Panc1 (cell line): ENCODE data around the gene PCCA.

Experiments used
- CTCF ChIP-seq: fragments of 450-650 bp; IDR thresholded peaks from 2 replicates; pipeline ENCODE4 v1.5.1; 2017; ENCODE audit warnings: mild to moderate bottlenecking
- POLR2AphosphoS5 ChIP-seq: IDR thresholded peaks from 2 replicates; pipeline ENCODE4 v1.6.1; 2012; ENCODE audit warnings: mild to moderate bottlenecking, low read depth, low read length, moderate library complexity
- SIN3A ChIP-seq: IDR thresholded peaks from 2 replicates; pipeline ENCODE4 v1.6.1; 2012; ENCODE audit warnings: low read depth, mild to moderate bottlenecking, low read length, moderate library complexity, borderline replicate concordance; ENCODE audit not compliant: insufficient read depth
- TF ChIP-seq, protein P1 (sequence below), 2 experiments: IDR thresholded peaks; 2 replicates each; pipeline ENCODE4 v1.6.1; 2011 to 2012; ENCODE audit warnings: low read depth in 2 of 2, control low read depth in 1 of 2, low read length in 1 of 2, mild to moderate bottlenecking in 1 of 2, moderate library complexity in 1 of 2; ENCODE audit not compliant: insufficient read depth in 1 of 2

DNA sequence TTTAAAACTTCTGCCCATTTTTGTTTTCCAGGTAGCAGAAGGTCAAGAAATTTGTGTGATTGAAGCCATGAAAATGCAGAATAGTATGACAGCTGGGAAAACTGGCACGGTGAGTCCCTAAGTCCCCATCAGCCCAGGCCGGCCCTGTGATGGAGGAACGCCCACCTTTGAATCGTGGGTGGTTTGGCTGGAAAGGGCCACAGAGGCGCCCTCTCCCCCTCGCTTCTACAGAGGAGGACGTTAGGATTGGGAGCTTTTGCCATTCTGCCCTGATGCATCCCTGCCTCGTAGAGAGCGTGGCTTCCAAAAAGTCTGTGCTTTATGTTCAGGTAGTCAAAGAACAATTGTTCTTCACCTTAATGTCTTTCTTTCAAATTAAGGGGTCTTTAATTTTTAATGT, 438.8 kb downstream of the PCCA start:
- no peak for TF ChIP-seq CTCF
- no peak for TF ChIP-seq POLR2AphosphoS5
- TF ChIP-seq, protein P1, sequence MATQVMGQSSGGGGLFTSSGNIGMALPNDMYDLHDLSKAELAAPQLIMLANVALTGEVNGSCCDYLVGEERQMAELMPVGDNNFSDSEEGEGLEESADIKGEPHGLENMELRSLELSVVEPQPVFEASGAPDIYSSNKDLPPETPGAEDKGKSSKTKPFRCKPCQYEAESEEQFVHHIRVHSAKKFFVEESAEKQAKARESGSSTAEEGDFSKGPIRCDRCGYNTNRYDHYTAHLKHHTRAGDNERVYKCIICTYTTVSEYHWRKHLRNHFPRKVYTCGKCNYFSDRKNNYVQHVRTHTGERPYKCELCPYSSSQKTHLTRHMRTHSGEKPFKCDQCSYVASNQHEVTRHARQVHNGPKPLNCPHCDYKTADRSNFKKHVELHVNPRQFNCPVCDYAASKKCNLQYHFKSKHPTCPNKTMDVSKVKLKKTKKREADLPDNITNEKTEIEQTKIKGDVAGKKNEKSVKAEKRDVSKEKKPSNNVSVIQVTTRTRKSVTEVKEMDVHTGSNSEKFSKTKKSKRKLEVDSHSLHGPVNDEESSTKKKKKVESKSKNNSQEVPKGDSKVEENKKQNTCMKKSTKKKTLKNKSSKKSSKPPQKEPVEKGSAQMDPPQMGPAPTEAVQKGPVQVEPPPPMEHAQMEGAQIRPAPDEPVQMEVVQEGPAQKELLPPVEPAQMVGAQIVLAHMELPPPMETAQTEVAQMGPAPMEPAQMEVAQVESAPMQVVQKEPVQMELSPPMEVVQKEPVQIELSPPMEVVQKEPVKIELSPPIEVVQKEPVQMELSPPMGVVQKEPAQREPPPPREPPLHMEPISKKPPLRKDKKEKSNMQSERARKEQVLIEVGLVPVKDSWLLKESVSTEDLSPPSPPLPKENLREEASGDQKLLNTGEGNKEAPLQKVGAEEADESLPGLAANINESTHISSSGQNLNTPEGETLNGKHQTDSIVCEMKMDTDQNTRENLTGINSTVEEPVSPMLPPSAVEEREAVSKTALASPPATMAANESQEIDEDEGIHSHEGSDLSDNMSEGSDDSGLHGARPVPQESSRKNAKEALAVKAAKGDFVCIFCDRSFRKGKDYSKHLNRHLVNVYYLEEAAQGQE (IDR thresholded peaks at IDR 0.05; ENCODE audit: insufficient read depth in 1 of 2, low read depth in 2 of 2, low read length in 1 of 2), result no peak
- TF ChIP-seq SIN3A, result no peak
